GM18505 (cell line): ENCODE measurements around the gene SIGLEC8.

Experiments used
- ATAC-seq: cut with Tn5 transposase; IDR thresholded peaks from one replicate; pipeline ENCODE4 v1.9.1; 2021; ENCODE audit not compliant: unreplicated experiment
- POLR2A ChIP-seq: IDR thresholded peaks from 4 replicates; pipeline ENCODE4 v1.6.1; 2011; ENCODE audit warnings: borderline replicate concordance; ENCODE audit not compliant: insufficient read depth, insufficient read length; ENCODE audit errors: extremely low read depth

The SIGLEC8 gene

GRCh38 chr19:51485960-51486660 is 27.9 kb upstream of the SIGLEC8 start:
- ATAC-seq, result no peak
- no peak for TF ChIP-seq POLR2A

- no peak for ATAC-seq
- no peak for TF ChIP-seq POLR2A
Observed at GRCh38 chr19:51480590-51480989, 22.3 kb upstream of the SIGLEC8 start.

- no peak for ATAC-seq
Observed at GRCh38 chr19:51479531-51480331, 21.5 kb upstream of the SIGLEC8 start.

GRCh38 chr19:51478381-51479234 is 20.4 kb upstream of the SIGLEC8 start, which contains the start of gene CEACAM18:
Gene CEACAM18 (plus strand): TSS chr19:51478539.
- TF ChIP-seq POLR2A, result no peak
- no peak for ATAC-seq

More at GRCh38 chr19:51479531-51480331, 21.5 kb upstream of the SIGLEC8 start:
- TF ChIP-seq POLR2A, result no peak

GRCh38 chr19:51477344-51477743 is 19.1 kb upstream of the SIGLEC8 start:
- no peak for TF ChIP-seq POLR2A
- no peak for ATAC-seq

- ATAC-seq, result no peak
- no peak for TF ChIP-seq POLR2A
Observed at GRCh38 chr19:51476164-51476563, 17.9 kb upstream of the SIGLEC8 start.

- ATAC-seq, result no peak
- TF ChIP-seq POLR2A, result no peak
Observed at GRCh38 chr19:51473009-51473707, 14.9 kb upstream of the SIGLEC8 start.

GRCh38 chr19:51472607-51473006 is 14.4 kb upstream of the SIGLEC8 start:
- TF ChIP-seq POLR2A, result no peak
- no peak for ATAC-seq

GRCh38 chr19:51471527-51471926 is 13.3 kb upstream of the SIGLEC8 start:
- ATAC-seq, result no peak
- no peak for TF ChIP-seq POLR2A

- ATAC-seq, result no peak
- TF ChIP-seq POLR2A, result no peak
Observed at GRCh38 chr19:51470966-51471365, 12.7 kb upstream of the SIGLEC8 start.

- ATAC-seq, result no peak
- no peak for TF ChIP-seq POLR2A
Observed at GRCh38 chr19:51469629-51470028, 11.4 kb upstream of the SIGLEC8 start.

- TF ChIP-seq POLR2A, result no peak
- no peak for ATAC-seq
Observed at GRCh38 chr19:51469162-51469561, 10.9 kb upstream of the SIGLEC8 start.

- no peak for ATAC-seq
- TF ChIP-seq POLR2A, result no peak
Observed at GRCh38 chr19:51468545-51468920, 10.3 kb upstream of the SIGLEC8 start.
